Progenitor cell of endocrine pancreas (in vitro differentiated cells): Measurements from ENCODE around the gene PNISR. TPM values are rescaled to one million over a fixed set of nuclear protein-coding genes. Genes with fewer than 3 reads are reported as not detected.

Experiments
- DNase-seq: peaks from one replicate; pipeline ENCODE4 v3.0.0; 2021; ENCODE audit warnings: low spot score; ENCODE audit not compliant: unreplicated experiment
- H3K27ac Mint-ChIP-seq: 2 replicates; pipeline ENCODE4 v1.8.0; 2021; ENCODE audit warnings: mild to moderate bottlenecking, moderate library complexity, mixed read lengths
- H3K27me3 Mint-ChIP-seq: 2 replicates; pipeline ENCODE4 v1.8.0; 2021; ENCODE audit warnings: mixed read lengths
- H3K36me3 Mint-ChIP-seq: 2 replicates; pipeline ENCODE4 v1.8.0; 2022; ENCODE audit warnings: mixed read lengths; ENCODE audit not compliant: insufficient read depth
- H3K4me1 Mint-ChIP-seq: 2 replicates; pipeline ENCODE4 v1.8.0; 2021; ENCODE audit warnings: low read depth, mixed read lengths
- H3K4me3 Mint-ChIP-seq: 2 replicates; pipeline ENCODE4 v1.8.0; 2021; ENCODE audit warnings: low read depth, mild to moderate bottlenecking, moderate library complexity, mixed read lengths
- H3K9me3 Mint-ChIP-seq: 2 replicates; pipeline ENCODE4 v1.8.0; 2021; ENCODE audit warnings: low read depth, mixed read lengths
- total RNA-seq: library from RNA; stranded (reverse); gene quantifications from 2 replicates; pipeline ENCODE4 v1.2.1, GENCODE V29; 2021
- TF ChIP-seq, protein P1 (sequence below): fragments of 200-600 bp; sonication (generic); IDR thresholded peaks from one replicate; pipeline ENCODE4 v1.5.0; 2021; ENCODE audit warnings: antibody characterized with exemption, mild to moderate bottlenecking; ENCODE audit not compliant: unreplicated experiment

Gene PNISR
- total RNA-seq, 1 donor from 2014 or later, result 207 TPM

- Mint-ChIP-seq H3K9me3 (no peaks in the 10 kb centered on the region), H3K4me3 (no peak overlapping the region), H3K27ac (no peak overlapping the region), H3K36me3 (no peaks in the 10 kb centered on the region), H3K27me3 (no peaks in the 10 kb centered on the region), H3K4me1 (peaks cover 8% of the 10 kb centered on the region)
- TF ChIP-seq, protein P1, sequence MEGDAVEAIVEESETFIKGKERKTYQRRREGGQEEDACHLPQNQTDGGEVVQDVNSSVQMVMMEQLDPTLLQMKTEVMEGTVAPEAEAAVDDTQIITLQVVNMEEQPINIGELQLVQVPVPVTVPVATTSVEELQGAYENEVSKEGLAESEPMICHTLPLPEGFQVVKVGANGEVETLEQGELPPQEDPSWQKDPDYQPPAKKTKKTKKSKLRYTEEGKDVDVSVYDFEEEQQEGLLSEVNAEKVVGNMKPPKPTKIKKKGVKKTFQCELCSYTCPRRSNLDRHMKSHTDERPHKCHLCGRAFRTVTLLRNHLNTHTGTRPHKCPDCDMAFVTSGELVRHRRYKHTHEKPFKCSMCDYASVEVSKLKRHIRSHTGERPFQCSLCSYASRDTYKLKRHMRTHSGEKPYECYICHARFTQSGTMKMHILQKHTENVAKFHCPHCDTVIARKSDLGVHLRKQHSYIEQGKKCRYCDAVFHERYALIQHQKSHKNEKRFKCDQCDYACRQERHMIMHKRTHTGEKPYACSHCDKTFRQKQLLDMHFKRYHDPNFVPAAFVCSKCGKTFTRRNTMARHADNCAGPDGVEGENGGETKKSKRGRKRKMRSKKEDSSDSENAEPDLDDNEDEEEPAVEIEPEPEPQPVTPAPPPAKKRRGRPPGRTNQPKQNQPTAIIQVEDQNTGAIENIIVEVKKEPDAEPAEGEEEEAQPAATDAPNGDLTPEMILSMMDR, result no peak
- no peak for DNase-seq
These were observed 34.2 kb downstream of the PNISR start for GRCh38 chr6:99390896-99391295.

- Mint-ChIP-seq H3K27me3 (no peaks in the 10 kb centered on the region), H3K9me3 (no peaks in the 10 kb centered on the region), H3K4me1 (peaks cover 2% of the 10 kb centered on the region), H3K36me3 (no peaks in the 10 kb centered on the region), H3K4me3 (no peak overlapping the region), H3K27ac (no peak overlapping the region)
- TF ChIP-seq, protein P1, result no peak
- DNase-seq, result no peak
These were observed 40.6 kb downstream of the PNISR start for GRCh38 chr6:99384507-99384906.

DNA sequence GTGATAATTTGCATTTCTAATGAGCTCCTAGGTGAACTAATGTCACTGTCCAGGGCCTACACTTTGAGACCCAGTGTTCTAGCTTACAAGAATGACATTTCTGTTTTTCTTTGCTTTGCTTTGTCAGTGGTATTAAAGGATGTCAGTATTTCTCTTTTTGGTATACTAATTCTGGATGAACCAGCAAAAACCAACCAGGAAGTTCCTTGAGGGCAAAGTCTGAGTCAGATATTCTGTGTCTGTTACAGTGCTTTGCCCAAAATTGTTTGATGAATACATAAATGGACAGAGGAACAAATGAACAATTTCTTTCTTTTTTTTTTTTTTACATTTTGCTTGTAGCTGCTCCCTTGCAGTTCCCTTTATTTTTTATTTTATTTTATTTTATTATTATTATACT, 46.5 kb downstream of the PNISR start:
- Mint-ChIP-seq H3K4me1 (no peaks in the 10 kb centered on the region), H3K4me3 (no peak overlapping the region), H3K27ac (no peak overlapping the region), H3K27me3 (no peaks in the 10 kb centered on the region), H3K9me3 (no peaks in the 10 kb centered on the region), H3K36me3 (no peaks in the 10 kb centered on the region)
- TF ChIP-seq, protein P1, result no peak
- DNase-seq, result no peak

GRCh38 chr6:99369533-99369932, 55.6 kb downstream of the PNISR start:
- H3K4me3 Mint-ChIP-seq, result no peak overlapping the region
- no peak for DNase-seq

DNA sequence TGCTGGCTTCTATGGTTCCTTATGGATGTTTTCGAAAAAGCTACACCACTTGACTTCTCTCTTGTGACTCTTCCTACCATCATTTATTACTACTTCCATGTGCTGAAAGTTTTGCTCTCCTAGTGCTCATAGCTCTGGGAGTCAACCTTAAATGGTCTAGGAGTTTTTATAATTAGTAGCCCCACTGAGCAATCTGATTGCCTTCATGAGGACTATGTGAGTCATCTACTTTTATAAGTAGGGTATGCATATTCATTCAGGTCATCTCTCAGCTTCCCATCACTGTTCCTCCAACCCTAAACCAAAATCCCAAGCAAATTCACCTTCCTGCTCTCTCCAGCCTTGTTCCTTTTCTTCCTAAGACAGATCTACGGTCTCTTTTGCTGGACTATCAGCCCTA, 58.3 kb downstream of the PNISR start:
- TF ChIP-seq, protein P1, result no peak
- Mint-ChIP-seq H3K27ac (no peak overlapping the region), H3K27me3 (no peaks in the 10 kb centered on the region), H3K4me1 (no peaks in the 10 kb centered on the region), H3K36me3 (no peaks in the 10 kb centered on the region), H3K9me3 (no peaks in the 10 kb centered on the region), H3K4me3 (no peak overlapping the region)
- DNase-seq, result no peak

More at GRCh38 chr6:99369533-99369932, 55.6 kb downstream of the PNISR start:
- TF ChIP-seq, protein P1, result no peak
- Mint-ChIP-seq H3K4me1 (no peaks in the 10 kb centered on the region), H3K9me3 (no peaks in the 10 kb centered on the region), H3K36me3 (no peaks in the 10 kb centered on the region), H3K27ac (no peak overlapping the region), H3K27me3 (no peaks in the 10 kb centered on the region)
